ENCODE results near the gene CCL18.
A peak's percentile ranks its signal among the peaks of the same experiment; 100 is the strongest.
"Not testable (repeated sequence)": the region's sequence is repeated elsewhere in the genome, so short reads cannot be mapped to it uniquely, and the experiment has no call there.

CCL18 gene

GRCh38 chr17:36070427-36070826 lies 6.4 kb downstream of the CCL18 start:
- 70% methylated on average over 2 of the region's 3 CpGs for WGBS (ENCODE audit: insufficient coverage)
- Histone ChIP-seq H3K27ac (ENCODE audit: insufficient read depth in 1 of 2, low read depth in 1 of 2, low read length in 2 of 2, poor library complexity in 1 of 2, severe bottlenecking in 2 of 2) (no peak overlapping the region), H3K36me3 (ENCODE audit: control insufficient read depth in 4 of 4, insufficient read depth in 4 of 4, low read length in 3 of 4) (no peaks in the 10 kb centered on the region), H3K27me3 (replicated peaks in 2 of 5; ENCODE audit: control insufficient read depth in 4 of 5, insufficient read depth in 5 of 5, low read length in 4 of 5) (peaks cover 0 to 2% (median 0%) of the 10 kb centered on the region in 5 experiments), H3K4me1 (ENCODE audit: control extremely low read depth in 1 of 4, control insufficient read depth in 4 of 4, insufficient read depth in 4 of 4, low read length in 3 of 4) (peaks cover 0 to 7% (median 0%) of the 10 kb centered on the region in 4 experiments), H3K4me3 (ENCODE audit: control insufficient read depth in 1 of 7, extremely low read depth in 1 of 7, insufficient read depth in 4 of 7, low read depth in 2 of 7, low read length in 6 of 7) (no peak overlapping the region), H3K9me3 (ENCODE audit: control extremely low read depth in 1 of 5, control insufficient read depth in 4 of 5, insufficient read depth in 2 of 5, low read depth in 1 of 5, low read length in 4 of 5) (no peaks in the 10 kb centered on the region)
- ChIA-PET POLR2A (no interaction called here), CTCF (interaction anchor here (1.5 to 5.9 kb wide), 6 partner anchors 21 to 95 kb away, joined by 3 to 46 read pairs (median 6); partner anchors contain the start of gene CCL16)
- DNase-seq: no peak

DNA sequence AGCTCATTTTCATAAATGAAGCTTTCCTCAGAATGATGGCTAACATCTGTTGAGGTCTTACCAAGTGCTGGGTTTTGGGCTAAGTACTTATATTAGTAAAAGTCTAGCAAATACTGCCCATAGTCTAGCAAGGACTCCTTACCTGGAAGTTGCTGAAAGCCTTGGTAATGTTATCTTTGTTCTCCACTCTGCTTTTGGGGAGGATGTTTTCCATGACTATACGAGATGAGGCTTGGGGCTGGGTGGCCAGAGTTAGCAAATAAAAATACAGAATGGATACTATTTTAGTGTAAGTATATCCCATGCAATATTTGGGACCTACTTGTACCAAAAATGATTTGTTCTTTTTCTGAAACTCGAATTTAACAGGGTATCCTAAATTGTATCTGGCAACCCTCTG lies 7.7 kb downstream of the CCL18 start:
- H3K27me3 ChIP-seq (replicated peaks in 2 of 5; ENCODE audit: control insufficient read depth in 4 of 5, insufficient read depth in 5 of 5, low read length in 4 of 5): no peaks in the 10 kb centered on the region
- WGBS (ENCODE audit: insufficient coverage): 100% methylated on average over 1 of the region's 2 CpGs
- POLR2A ChIA-PET: no interaction called here

GRCh38 chr17:36072431-36073121 lies 8.5 kb downstream of the CCL18 start:
- Histone ChIP-seq H3K27ac (ENCODE audit: insufficient read depth in 1 of 2, low read depth in 1 of 2, low read length in 2 of 2, poor library complexity in 1 of 2, severe bottlenecking in 2 of 2) (no peak overlapping the region), H3K4me1 (ENCODE audit: control extremely low read depth in 1 of 4, control insufficient read depth in 4 of 4, insufficient read depth in 4 of 4, low read length in 3 of 4) (peaks cover 0 to 7% (median 0%) of the 10 kb centered on the region in 4 experiments), H3K36me3 (ENCODE audit: control insufficient read depth in 4 of 4, insufficient read depth in 4 of 4, low read length in 3 of 4) (no peaks in the 10 kb centered on the region), H3K4me3 (ENCODE audit: control insufficient read depth in 1 of 7, extremely low read depth in 1 of 7, insufficient read depth in 4 of 7, low read depth in 2 of 7, low read length in 6 of 7) (no peak overlapping the region), H3K27me3 (replicated peaks in 2 of 5; ENCODE audit: control insufficient read depth in 4 of 5, insufficient read depth in 5 of 5, low read length in 4 of 5) (no peaks in the 10 kb centered on the region), H3K9me3 (ENCODE audit: control extremely low read depth in 1 of 5, control insufficient read depth in 4 of 5, insufficient read depth in 2 of 5, low read depth in 1 of 5, low read length in 4 of 5) (no peaks in the 10 kb centered on the region)
- ChIA-PET CTCF (interaction anchor here (0.7 to 5.9 kb wide), 23 partner anchors 9 to 104 kb away, joined by 3 to 46 read pairs (median 4); partner anchors contain the start of genes CCL14 and CCL16), POLR2A (no interaction called here)
- WGBS (ENCODE audit: insufficient coverage): 40% methylated on average over 10 of the region's 12 CpGs
- peak; percentile 50 to 58 (median 57) for DNase-seq

More for the DNA sequence above, 7.7 kb downstream of the CCL18 start:
- Histone ChIP-seq H3K9me3 (ENCODE audit: control extremely low read depth in 1 of 5, control insufficient read depth in 4 of 5, insufficient read depth in 2 of 5, low read depth in 1 of 5, low read length in 4 of 5) (no peaks in the 10 kb centered on the region), H3K36me3 (ENCODE audit: control insufficient read depth in 4 of 4, insufficient read depth in 4 of 4, low read length in 3 of 4) (no peaks in the 10 kb centered on the region), H3K4me1 (ENCODE audit: control extremely low read depth in 1 of 4, control insufficient read depth in 4 of 4, insufficient read depth in 4 of 4, low read length in 3 of 4) (peaks cover 0 to 7% (median 0%) of the 10 kb centered on the region in 4 experiments), H3K4me3 (ENCODE audit: control insufficient read depth in 1 of 7, extremely low read depth in 1 of 7, insufficient read depth in 4 of 7, low read depth in 2 of 7, low read length in 6 of 7) (no peak overlapping the region), H3K27ac (ENCODE audit: insufficient read depth in 1 of 2, low read depth in 1 of 2, low read length in 2 of 2, poor library complexity in 1 of 2, severe bottlenecking in 2 of 2) (no peak overlapping the region)
- DNase-seq: no peak
- CTCF ChIA-PET: interaction anchor here (1.1 to 5.9 kb wide), 14 partner anchors 10 to 106 kb away, joined by 3 to 46 read pairs (median 4); partner anchors contain the start of gene CCL16

DNA sequence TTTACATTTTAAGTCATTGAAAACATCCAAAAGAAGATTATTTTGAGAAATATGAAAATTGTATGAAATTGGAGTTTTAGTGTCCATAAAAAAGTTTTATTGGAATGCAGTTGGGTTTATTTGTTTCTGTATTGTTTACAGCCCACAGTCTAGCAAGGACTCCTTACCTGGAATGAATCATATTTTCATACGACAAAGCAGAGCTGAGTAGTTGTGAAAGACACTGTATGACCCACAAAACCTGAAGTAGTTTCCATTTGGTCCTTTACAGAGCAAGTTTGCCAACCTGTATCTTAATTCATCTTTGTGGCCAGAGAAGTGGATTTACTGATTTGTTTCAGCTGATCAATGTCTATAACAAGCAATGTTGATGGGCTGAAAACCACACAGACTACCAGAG lies 10.3 kb downstream of the CCL18 start:
- ChIA-PET CTCF (interaction anchor here (0.7 to 5.9 kb wide), 11 partner anchors 8 to 101 kb away, joined by 3 to 46 read pairs (median 4); partner anchors contain the start of genes CCL14 and CCL16), POLR2A (no interaction called here)
- 100% methylated on average over 1 of the region's 1 CpG for WGBS (ENCODE audit: insufficient coverage)
- peaks cover 0 to 7% (median 0%) of the 10 kb centered on the region in 4 experiments for H3K4me1 ChIP-seq (ENCODE audit: control extremely low read depth in 1 of 4, control insufficient read depth in 4 of 4, insufficient read depth in 4 of 4, low read length in 3 of 4)
- H3K4me3 ChIP-seq (ENCODE audit: control insufficient read depth in 1 of 7, extremely low read depth in 1 of 7, insufficient read depth in 4 of 7, low read depth in 2 of 7, low read length in 6 of 7): no peak overlapping the region
- no peaks in the 10 kb centered on the region for H3K9me3 ChIP-seq (ENCODE audit: control extremely low read depth in 1 of 5, control insufficient read depth in 4 of 5, insufficient read depth in 2 of 5, low read depth in 1 of 5, low read length in 4 of 5)
- no peak for DNase-seq
- no peaks in the 10 kb centered on the region for H3K36me3 ChIP-seq (ENCODE audit: control insufficient read depth in 4 of 4, insufficient read depth in 4 of 4, low read length in 3 of 4)
- no peak overlapping the region for H3K27ac ChIP-seq (ENCODE audit: insufficient read depth in 1 of 2, low read depth in 1 of 2, low read length in 2 of 2, poor library complexity in 1 of 2, severe bottlenecking in 2 of 2)
- no peaks in the 10 kb centered on the region for H3K27me3 ChIP-seq (replicated peaks in 2 of 5; ENCODE audit: control insufficient read depth in 4 of 5, insufficient read depth in 5 of 5, low read length in 4 of 5)

GRCh38 chr17:36081681-36082471 lies 17.8 kb downstream of the CCL18 start:
- CTCF ChIA-PET: interaction anchor here (1.3 to 2.6 kb wide), 3 partner anchors 9 to 100 kb away, joined by 3 to 14 read pairs (median 4); partner anchors contain the start of gene CCL16
- Histone ChIP-seq H3K27ac (ENCODE audit: insufficient read depth in 1 of 2, low read depth in 1 of 2, low read length in 2 of 2, poor library complexity in 1 of 2, severe bottlenecking in 2 of 2) (peak overlapping the region in 1 of 2 experiments; percentile 69), H3K4me1 (ENCODE audit: control extremely low read depth in 1 of 4, control insufficient read depth in 4 of 4, insufficient read depth in 4 of 4, low read length in 3 of 4) (peaks cover 11 to 36% (median 33%) of the 10 kb centered on the region in 4 experiments), H3K4me3 (ENCODE audit: control insufficient read depth in 1 of 7, extremely low read depth in 1 of 7, insufficient read depth in 4 of 7, low read depth in 2 of 7, low read length in 6 of 7) (peak overlapping the region in 2 of 7 experiments; percentile 4 to 7)
- POLR2A ChIA-PET; H3K9me3 ChIP-seq (ENCODE audit: control extremely low read depth in 1 of 5, control insufficient read depth in 4 of 5, insufficient read depth in 2 of 5, low read depth in 1 of 5, low read length in 4 of 5); H3K36me3 ChIP-seq (ENCODE audit: control insufficient read depth in 4 of 4, insufficient read depth in 4 of 4, low read length in 3 of 4); H3K27me3 ChIP-seq (replicated peaks in 2 of 5; ENCODE audit: control insufficient read depth in 4 of 5, insufficient read depth in 5 of 5, low read length in 4 of 5): not testable (repeated sequence)
- DNase-seq: peak in 2 of 3 donors; percentile 36 to 42
- WGBS (ENCODE audit: insufficient coverage): 50% methylated on average over 1 of the region's 5 CpGs

DNA sequence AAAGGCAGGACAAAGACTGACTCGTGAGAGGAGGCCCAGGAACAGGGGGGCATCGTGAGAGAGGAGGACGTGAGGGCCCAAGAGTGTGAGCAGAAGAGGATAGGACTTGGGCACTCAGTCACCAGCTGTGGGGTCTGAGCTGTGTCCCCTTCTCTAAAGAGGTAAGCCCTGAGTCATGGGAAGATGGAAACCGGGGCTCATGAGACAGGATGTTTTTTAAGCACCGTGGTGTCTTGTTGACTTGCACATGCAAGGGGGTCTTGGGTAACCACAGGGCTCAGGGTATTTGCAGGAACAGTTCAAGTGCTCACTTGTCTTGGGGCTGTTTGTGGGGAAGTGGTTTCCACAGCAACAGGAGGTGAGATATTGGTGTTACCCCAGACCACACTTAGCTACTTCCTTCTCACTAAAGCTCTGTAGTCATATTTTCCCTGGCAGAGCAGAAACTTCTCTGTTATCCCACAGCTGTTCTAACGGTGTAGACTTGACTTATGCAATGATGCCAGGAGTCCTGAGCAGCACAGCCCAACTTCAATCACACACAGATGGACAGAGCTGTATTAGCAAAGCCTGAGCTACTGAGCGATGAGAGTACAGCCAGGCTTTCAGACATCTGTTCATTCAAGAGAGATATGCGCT lies 18.5 kb downstream of the CCL18 start:
- H3K27me3 ChIP-seq (replicated peaks in 2 of 5; ENCODE audit: control insufficient read depth in 4 of 5, insufficient read depth in 5 of 5, low read length in 4 of 5); H3K9me3 ChIP-seq (ENCODE audit: control extremely low read depth in 1 of 5, control insufficient read depth in 4 of 5, insufficient read depth in 2 of 5, low read depth in 1 of 5, low read length in 4 of 5); H3K36me3 ChIP-seq (ENCODE audit: control insufficient read depth in 4 of 4, insufficient read depth in 4 of 4, low read length in 3 of 4); POLR2A ChIA-PET: not testable (repeated sequence)
- DNase-seq: peak; percentile 79 to 95 (median 92)
- Histone ChIP-seq H3K27ac (ENCODE audit: insufficient read depth in 1 of 2, low read depth in 1 of 2, low read length in 2 of 2, poor library complexity in 1 of 2, severe bottlenecking in 2 of 2) (peak overlapping the region in 1 of 2 experiments; percentile 69), H3K4me1 (ENCODE audit: control extremely low read depth in 1 of 4, control insufficient read depth in 4 of 4, insufficient read depth in 4 of 4, low read length in 3 of 4) (peaks cover 11 to 36% (median 33%) of the 10 kb centered on the region in 4 experiments), H3K4me3 (ENCODE audit: control insufficient read depth in 1 of 7, extremely low read depth in 1 of 7, insufficient read depth in 4 of 7, low read depth in 2 of 7, low read length in 6 of 7) (peak overlapping the region in 2 of 7 experiments; percentile 4 to 7)
- CTCF ChIA-PET: interaction anchor here (1.3 to 2.6 kb wide), 3 partner anchors 10 to 101 kb away, joined by 3 to 14 read pairs (median 4); partner anchors contain the start of gene CCL16
- 23% methylated on average over 5 of the region's 8 CpGs for WGBS (ENCODE audit: insufficient coverage)

All from common myeloid progenitor, CD34-positive (primary cell).